Measurements from ENCODE around the gene SSB. TPM values are rescaled to one million over a fixed set of nuclear protein-coding genes. Genes with fewer than 3 reads are reported as not detected.

The SSB gene
- total and polyA plus RNA-seq, 2 of the 4 experiments (the other 2 are of a cell fraction): 41.2 to 75.5 TPM

DNA sequence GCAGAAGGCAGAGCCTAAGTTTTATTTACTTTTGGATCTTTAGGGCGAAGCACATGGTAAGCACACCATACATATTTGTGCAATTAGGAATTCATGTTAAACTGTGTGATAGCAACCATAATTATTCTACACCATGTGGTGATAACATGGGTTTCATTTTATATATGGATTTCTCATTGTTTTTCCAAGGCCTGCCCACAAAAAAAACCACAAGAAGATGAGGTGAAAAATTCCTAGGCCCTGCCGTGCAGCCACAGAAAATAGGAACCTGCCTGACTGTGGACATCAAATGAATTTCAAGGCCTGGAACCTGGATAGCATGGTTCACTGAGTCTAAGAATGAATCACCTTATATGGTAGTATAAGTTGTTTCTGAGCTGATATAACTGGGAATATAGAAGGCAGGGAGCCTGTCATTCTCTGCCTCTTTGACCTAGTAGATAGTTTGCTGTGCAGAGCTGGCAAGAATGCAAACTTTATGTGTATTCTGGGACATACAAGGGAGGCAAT, 22.4 kb upstream of the SSB start:
- Histone ChIP-seq H3K79me1 (ENCODE audit: low read depth in 1 of 2, low read length in 2 of 2) (no peaks in the 10 kb centered on the region), H2AFZ (replicated peaks; ENCODE audit: low read length, poor library complexity) (no peak overlapping the region), H3K27ac (ENCODE audit: insufficient read depth, low read length) (peak overlapping the region; percentile 78; the same call in 1 of the 2 replicates), H3K9me1 (ENCODE audit: insufficient read depth, low read length) (no peaks in the 10 kb centered on the region), H4K20me1 (ENCODE audit: insufficient read depth, low read length) (no peaks in the 10 kb centered on the region), H3K27me3 (ENCODE audit: control insufficient read depth, insufficient read depth, low read length) (no peaks in the 10 kb centered on the region), H3K18ac (ENCODE audit: low read depth, low read length) (peak overlapping the region; percentile 24), H3K23ac (ENCODE audit: low read depth, low read length) (no peak overlapping the region), H2AK9ac (replicated peaks; ENCODE audit: low read depth, low read length, poor library complexity) (no peak overlapping the region), H2BK15ac (ENCODE audit: low read depth, low read length) (0 out of 3 replicates have a peak overlapping the region, but pooled peaks have one; percentile 0), H3K4me3 (ENCODE audit: insufficient read depth, low read depth, low read length) (no peak overlapping the region), H3K4ac (ENCODE audit: low read depth, low read length) (peak overlapping the region; percentile 50), H3K9me3 (ENCODE audit: control insufficient read depth, insufficient read depth, low read length) (no peaks in the 10 kb centered on the region), H4K8ac (ENCODE audit: low read depth in 2 of 2, low read length in 2 of 2) (peak overlapping the region in 1 of 2 experiments; percentile 18; a peak in 1 of 4 replicates), H2BK20ac (ENCODE audit: low read depth, low read length) (peak overlapping the region; percentile 47; the same call in 1 of the 2 replicates), H2AK5ac (ENCODE audit: low read depth, low read length) (no peak overlapping the region), H3K4me1 (ENCODE audit: control insufficient read depth, insufficient read depth, low read length) (peaks cover 5% of the 10 kb centered on the region; the same call in 1 of the 2 replicates), H3K56ac (ENCODE audit: extremely low read depth, insufficient read depth, low read length) (no peak overlapping the region; the same call in 1 of the 2 replicates), H4K91ac (ENCODE audit: insufficient read depth, low read depth, low read length) (no peak overlapping the region), H3K4me2 (ENCODE audit: low read depth, low read length) (peak overlapping the region; percentile 60), H3K14ac (replicated peaks; ENCODE audit: low read depth, low read length) (no peak overlapping the region), H3K36me3 (ENCODE audit: control insufficient read depth, insufficient read depth, low read length) (no peaks in the 10 kb centered on the region), H4K5ac (ENCODE audit: low read depth, low read length) (no peak overlapping the region), H3K9ac (ENCODE audit: low read depth, low read length) (no peak overlapping the region), H2BK120ac (ENCODE audit: low read depth, low read length) (peak overlapping the region; percentile 38; the same call in 1 of the 2 replicates), H2BK5ac (ENCODE audit: low read depth, low read length, poor library complexity, severe bottlenecking) (peak overlapping the region; percentile 76)
- POLR2A ChIA-PET (ENCODE audit: unreplicated experiment): interaction anchor here (0.6 kb wide), 2 partner anchors 47 to 59 kb away, joined by 3 to 4 read pairs; no protein-coding TSS in a partner anchor
- DNase-seq (peak; percentile 21), ATAC-seq (ENCODE audit: low read depth) (peak; percentile 50)
- in situ Hi-C loops (cut with MboI; ENCODE audit: low sequenced_read_pairs): no loop called here
- TF ChIP-seq ELK1 (IDR thresholded peaks at IDR 0.05; ENCODE audit: borderline replicate concordance, low read depth, low read length) (no peak), MXI1 (IDR thresholded peaks at IDR 0.05; ENCODE audit: borderline replicate concordance, low read depth, low read length) (peak; percentile 21; the same call in 1 of the 2 replicates)
- CTCF ChIA-PET: interaction anchor here (0.6 to 1.7 kb wide), 2 partner anchors 14 to 53 kb away, joined by 6 to 7 read pairs; no protein-coding TSS in a partner anchor
- no TSS peak for BruUV-seq (replicated peaks)
- intact Hi-C loops (cut with micrococcal nuclease): no loop called here
- dilution Hi-C loops (cut with HindIII; ENCODE audit: low sequenced_read_pairs, unreplicated experiment): no loop called here
- no CpG with 5 or more reads among the region's 2 CpGs for WGBS, 2 experiments (ENCODE audit: extremely low coverage in 2 of 2, insufficient read length in 1 of 2)

Data from IMR-90 (cell line).